ENCODE results near the gene METTL17.

The METTL17 gene

GRCh38 chr14:21043387-21043973 lies 53.7 kb downstream of the METTL17 start:
- DNase-seq: no peak

- no peak for DNase-seq
Measured at GRCh38 chr14:21043974-21044618, 54.3 kb downstream of the METTL17 start.

Measured in right kidney (tissue), 1 donor.